ENCODE data around the gene MAPKAP1. TPM values are rescaled to one million over a fixed set of nuclear protein-coding genes. Genes with fewer than 3 reads are reported as not detected.

MAPKAP1 gene
- polyA plus RNA-seq, 1 donor (not counting 4 experiments of a cell fraction or from before 2014, with no cell fraction given) = 129 TPM

GRCh38 chr9:125466411-125466810 lies 240.6 kb downstream of the MAPKAP1 start:
- H3K4me1 ChIP-seq (ENCODE audit: control insufficient read depth, extremely low read depth, insufficient read depth, low read length) = no peaks in the 10 kb centered on the region
- dilution Hi-C loops (cut with MboI; ENCODE audit: extremely low pct_ligation_motif_present, low sequenced_read_pairs) = no loop called here
- H3K27me3 ChIP-seq (ENCODE audit: control insufficient read depth, extremely low read depth, insufficient read depth, low read length) = no peaks in the 10 kb centered on the region
- H3K9me3 ChIP-seq (ENCODE audit: control insufficient read depth, low read depth, low read length) = no peaks in the 10 kb centered on the region
- H3K4me3 ChIP-seq (ENCODE audit: control insufficient read depth in 2 of 3, extremely low read depth in 1 of 3, insufficient read depth in 2 of 3, low read depth in 1 of 3, low read length in 3 of 3) = no peak overlapping the region
- no peak for FAIRE-seq
- H3K79me2 ChIP-seq (ENCODE audit: control insufficient read depth, insufficient read depth, low read length) = no peaks in the 10 kb centered on the region
- H3K4me2 ChIP-seq (ENCODE audit: control insufficient read depth, extremely low read depth, insufficient read depth, low read depth, low read length) = no peak overlapping the region
- no peaks in the 10 kb centered on the region for H4K20me1 ChIP-seq (ENCODE audit: control insufficient read depth, extremely low read depth, insufficient read depth, low read length)
- H3K36me3 ChIP-seq (ENCODE audit: control insufficient read depth in 2 of 2, extremely low read depth in 1 of 2, insufficient read depth in 2 of 2, low read length in 2 of 2) = peaks cover 3 to 11% of the 10 kb centered on the region in 2 experiments
- TF ChIP-seq, protein P1, sequence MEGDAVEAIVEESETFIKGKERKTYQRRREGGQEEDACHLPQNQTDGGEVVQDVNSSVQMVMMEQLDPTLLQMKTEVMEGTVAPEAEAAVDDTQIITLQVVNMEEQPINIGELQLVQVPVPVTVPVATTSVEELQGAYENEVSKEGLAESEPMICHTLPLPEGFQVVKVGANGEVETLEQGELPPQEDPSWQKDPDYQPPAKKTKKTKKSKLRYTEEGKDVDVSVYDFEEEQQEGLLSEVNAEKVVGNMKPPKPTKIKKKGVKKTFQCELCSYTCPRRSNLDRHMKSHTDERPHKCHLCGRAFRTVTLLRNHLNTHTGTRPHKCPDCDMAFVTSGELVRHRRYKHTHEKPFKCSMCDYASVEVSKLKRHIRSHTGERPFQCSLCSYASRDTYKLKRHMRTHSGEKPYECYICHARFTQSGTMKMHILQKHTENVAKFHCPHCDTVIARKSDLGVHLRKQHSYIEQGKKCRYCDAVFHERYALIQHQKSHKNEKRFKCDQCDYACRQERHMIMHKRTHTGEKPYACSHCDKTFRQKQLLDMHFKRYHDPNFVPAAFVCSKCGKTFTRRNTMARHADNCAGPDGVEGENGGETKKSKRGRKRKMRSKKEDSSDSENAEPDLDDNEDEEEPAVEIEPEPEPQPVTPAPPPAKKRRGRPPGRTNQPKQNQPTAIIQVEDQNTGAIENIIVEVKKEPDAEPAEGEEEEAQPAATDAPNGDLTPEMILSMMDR (optimal IDR thresholded peaks at IDR 0.05 in 1 of 3, IDR thresholded peaks at IDR 0.05 in 1 of 3, conservative IDR thresholded peaks at IDR 0.05 in 1 of 3; ENCODE audit: extremely low read depth in 1 of 3, insufficient read depth in 2 of 3, low read length in 3 of 3) = no peak
- TF ChIP-seq EZH2 (IDR thresholded peaks at IDR 0.05; ENCODE audit: low read length) = no peak
- H3K27ac ChIP-seq (ENCODE audit: control insufficient read depth, insufficient read depth, low read length) = no peak overlapping the region
- DNase-seq (ENCODE audit: low read depth, low spot score) = no peak
- H3K9me1 ChIP-seq (ENCODE audit: control insufficient read depth, extremely low read depth, insufficient read depth, low read length) = no peaks in the 10 kb centered on the region
- no peak overlapping the region for H3K9ac ChIP-seq (ENCODE audit: control insufficient read depth, extremely low read depth, insufficient read depth, low read length)
- no peak overlapping the region for H2AFZ ChIP-seq (ENCODE audit: control insufficient read depth, low read length)

GRCh38 chr9:125464591-125465385 lies 242.2 kb downstream of the MAPKAP1 start:
- no peak overlapping the region for H3K4me2 ChIP-seq (ENCODE audit: control insufficient read depth, extremely low read depth, insufficient read depth, low read depth, low read length)
- no peak overlapping the region for H2AFZ ChIP-seq (ENCODE audit: control insufficient read depth, low read length)
- H3K4me1 ChIP-seq (ENCODE audit: control insufficient read depth, extremely low read depth, insufficient read depth, low read length) = no peaks in the 10 kb centered on the region
- H3K4me3 ChIP-seq (ENCODE audit: control insufficient read depth in 2 of 3, extremely low read depth in 1 of 3, insufficient read depth in 2 of 3, low read depth in 1 of 3, low read length in 3 of 3) = no peak overlapping the region
- no peak overlapping the region for H3K9ac ChIP-seq (ENCODE audit: control insufficient read depth, extremely low read depth, insufficient read depth, low read length)
- DNase-seq (ENCODE audit: low read depth, low spot score) (no peak), FAIRE-seq (no peak)
- H4K20me1 ChIP-seq (ENCODE audit: control insufficient read depth, extremely low read depth, insufficient read depth, low read length) = no peaks in the 10 kb centered on the region
- no peak overlapping the region for H3K27ac ChIP-seq (ENCODE audit: control insufficient read depth, insufficient read depth, low read length)
- H3K36me3 ChIP-seq (ENCODE audit: control insufficient read depth in 2 of 2, extremely low read depth in 1 of 2, insufficient read depth in 2 of 2, low read length in 2 of 2) = peaks cover 3 to 8% of the 10 kb centered on the region in 2 experiments
- H3K27me3 ChIP-seq (ENCODE audit: control insufficient read depth, extremely low read depth, insufficient read depth, low read length) = no peaks in the 10 kb centered on the region
- no peaks in the 10 kb centered on the region for H3K9me1 ChIP-seq (ENCODE audit: control insufficient read depth, extremely low read depth, insufficient read depth, low read length)
- no peak for TF ChIP-seq EZH2 (IDR thresholded peaks at IDR 0.05; ENCODE audit: low read length)
- TF ChIP-seq, protein P1 (optimal IDR thresholded peaks at IDR 0.05 in 1 of 3, IDR thresholded peaks at IDR 0.05 in 1 of 3, conservative IDR thresholded peaks at IDR 0.05 in 1 of 3; ENCODE audit: extremely low read depth in 1 of 3, insufficient read depth in 2 of 3, low read length in 3 of 3) = no peak
- dilution Hi-C loops (cut with MboI; ENCODE audit: extremely low pct_ligation_motif_present, low sequenced_read_pairs) = no loop called here
- H3K9me3 ChIP-seq (ENCODE audit: control insufficient read depth, low read depth, low read length) = no peaks in the 10 kb centered on the region
- H3K79me2 ChIP-seq (ENCODE audit: control insufficient read depth, insufficient read depth, low read length) = no peaks in the 10 kb centered on the region

Measured in keratinocyte (primary cell).